Memory B cell (primary cell): Measurements from ENCODE around the gene ACBD3.

ENCODE experiments used
- ATAC-seq: fragments of 150-1000 bp; cut with Tn5 transposase; 2 replicates; pipeline ENCODE4 v1.10.0; 2021; ENCODE audit warnings: low read depth, mild to moderate bottlenecking, moderate library complexity
- DNase-seq, 2 donors: peaks; one replicate each; pipeline ENCODE4 v3.0.0; 2022; ENCODE audit warnings: low spot score in 2 of 2
- H3K27ac Mint-ChIP-seq: one replicate; pipeline ENCODE4 v1.8.0; 2022; ENCODE audit warnings: mild to moderate bottlenecking, moderate library complexity, mixed read lengths
- H3K27me3 Mint-ChIP-seq: one replicate; pipeline ENCODE4 v1.8.0; 2022; ENCODE audit warnings: mixed read lengths
- H3K36me3 Mint-ChIP-seq: one replicate; pipeline ENCODE4 v1.8.0; 2022; ENCODE audit warnings: mild to moderate bottlenecking, mixed read lengths
- H3K4me1 Mint-ChIP-seq: one replicate; pipeline ENCODE4 v1.8.0; 2022; ENCODE audit warnings: mixed read lengths
- H3K4me3 Mint-ChIP-seq: one replicate; pipeline ENCODE4 v1.8.0; 2022; ENCODE audit warnings: mild to moderate bottlenecking, moderate library complexity, mixed read lengths
- H3K9me3 Mint-ChIP-seq: one replicate; pipeline ENCODE4 v1.8.0; 2022; ENCODE audit warnings: mixed read lengths

ACBD3 gene

DNA sequence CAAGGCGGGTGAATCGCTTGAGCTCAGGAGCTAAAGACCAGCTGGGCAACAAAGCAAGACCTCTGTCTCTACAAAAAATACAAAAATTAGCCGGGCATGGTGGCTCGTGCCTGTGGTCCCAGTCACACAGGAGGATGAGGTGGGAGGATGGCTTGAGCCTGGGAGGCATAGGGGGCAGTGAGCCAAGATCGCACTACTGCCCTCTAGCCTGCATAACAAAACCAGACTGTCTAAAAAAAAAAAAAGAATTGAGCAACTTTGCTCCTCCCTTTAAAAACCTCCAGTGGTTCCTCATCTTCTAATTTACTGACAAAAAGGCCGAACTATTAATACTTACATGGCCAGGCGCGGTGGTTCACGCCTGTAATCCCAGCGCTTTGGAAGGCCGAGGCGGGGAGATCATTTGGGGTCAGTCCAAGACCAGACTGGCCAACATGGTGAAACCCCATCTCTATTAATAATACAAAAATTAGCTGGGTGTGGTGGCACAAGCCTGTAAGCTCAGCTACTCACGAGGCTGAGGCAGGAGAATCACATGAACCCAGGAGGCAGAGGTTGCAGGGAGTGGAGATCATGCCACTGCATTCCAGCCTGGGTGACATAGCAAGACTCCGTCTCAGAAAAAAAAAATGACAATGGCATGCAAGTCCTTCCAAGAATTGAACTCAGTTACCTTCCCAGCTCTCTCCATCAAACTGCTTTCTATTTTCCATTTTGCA is 4.4 kb downstream of the ACBD3 start:
- DNase-seq (peak; percentile 12 to 25), ATAC-seq (peak; percentile 46)
- peak overlapping the region; percentile 62 for H3K27ac Mint-ChIP-seq
- peaks cover 27% of the 10 kb centered on the region for H3K4me1 Mint-ChIP-seq
- peaks cover 16% of the 10 kb centered on the region for H3K36me3 Mint-ChIP-seq
- H3K4me3 Mint-ChIP-seq, result peak overlapping the region; percentile 72
- H3K27me3 Mint-ChIP-seq, result no peaks in the 10 kb centered on the region
- no peaks in the 10 kb centered on the region for H3K9me3 Mint-ChIP-seq

DNA sequence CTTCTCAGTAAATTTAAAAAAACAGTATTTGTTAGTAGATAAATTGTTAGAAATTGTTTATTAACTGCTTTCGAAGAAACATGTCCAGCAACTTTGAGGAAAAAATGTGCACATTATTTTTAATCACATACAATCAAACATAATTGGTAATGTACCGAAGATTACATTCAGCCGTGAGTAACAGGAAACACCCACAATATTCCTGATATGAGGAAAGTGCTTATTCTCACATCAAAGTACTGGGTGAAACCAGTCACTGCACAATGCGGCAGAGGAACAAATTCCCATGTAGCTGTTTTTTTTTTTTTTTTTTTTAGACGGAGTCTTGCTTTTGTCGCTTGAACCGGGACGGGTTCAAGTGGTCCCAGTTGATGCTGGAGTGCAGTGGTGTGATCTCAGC is 9.7 kb downstream of the ACBD3 start:
- Mint-ChIP-seq H3K9me3 (no peaks in the 10 kb centered on the region), H3K36me3 (peaks cover 16% of the 10 kb centered on the region), H3K27me3 (no peaks in the 10 kb centered on the region), H3K4me1 (peaks cover 25% of the 10 kb centered on the region), H3K4me3 (no peak overlapping the region), H3K27ac (peak overlapping the region; percentile 50)
- no peak for DNase-seq
- no peak for ATAC-seq

DNA sequence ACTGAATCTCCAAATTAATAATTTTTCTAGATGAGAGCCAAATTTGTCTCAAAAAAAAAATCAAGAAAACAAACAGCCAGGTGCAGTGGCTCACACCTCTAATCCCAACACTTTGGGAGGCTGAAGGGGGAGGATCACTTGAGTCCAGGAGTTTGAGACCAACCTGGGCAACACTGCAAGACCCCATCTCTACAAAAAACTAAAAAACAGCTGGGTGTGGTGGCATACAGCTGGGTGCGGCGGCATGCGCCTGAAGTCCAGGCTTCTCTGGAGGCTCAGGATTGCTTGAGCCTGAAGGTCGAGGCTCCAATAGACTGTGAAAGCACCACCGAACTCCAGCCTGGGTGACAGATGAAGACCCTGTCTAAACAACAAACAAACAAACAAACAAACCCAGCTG is 14.0 kb downstream of the ACBD3 start:
- Mint-ChIP-seq H3K9me3 (no peaks in the 10 kb centered on the region), H3K36me3 (peaks cover 12% of the 10 kb centered on the region), H3K27me3 (no peaks in the 10 kb centered on the region), H3K27ac (no peak overlapping the region), H3K4me3 (no peak overlapping the region), H3K4me1 (peaks cover 25% of the 10 kb centered on the region)
- DNase-seq (no peak), ATAC-seq (no peak)

DNA sequence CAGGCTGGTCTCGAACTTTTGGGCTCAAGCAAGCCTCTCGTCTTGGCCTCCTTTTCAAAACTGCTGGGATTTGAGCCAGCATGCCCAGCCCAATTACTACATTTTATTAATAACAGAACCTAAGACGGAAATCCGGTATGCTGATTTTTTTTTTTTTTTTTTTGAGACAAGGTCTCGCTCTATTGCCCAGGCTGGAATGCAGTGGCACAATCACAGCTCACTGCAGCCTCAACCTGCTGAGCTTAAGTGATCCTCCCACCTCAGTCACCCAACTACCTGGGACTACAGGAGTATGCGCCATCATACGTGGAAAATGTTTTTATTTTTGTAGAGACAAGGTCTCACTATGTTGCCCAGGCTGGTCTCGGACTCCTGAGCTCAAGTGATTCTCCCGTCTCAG is 20.2 kb downstream of the ACBD3 start:
- ATAC-seq (no peak), DNase-seq (no peak)
- H3K27ac Mint-ChIP-seq, result no peak overlapping the region
- H3K4me3 Mint-ChIP-seq, result no peak overlapping the region
- H3K4me1 Mint-ChIP-seq, result peaks cover 15% of the 10 kb centered on the region
- peaks cover 27% of the 10 kb centered on the region for H3K36me3 Mint-ChIP-seq
- H3K9me3 Mint-ChIP-seq, result no peaks in the 10 kb centered on the region
- H3K27me3 Mint-ChIP-seq, result no peaks in the 10 kb centered on the region

DNA sequence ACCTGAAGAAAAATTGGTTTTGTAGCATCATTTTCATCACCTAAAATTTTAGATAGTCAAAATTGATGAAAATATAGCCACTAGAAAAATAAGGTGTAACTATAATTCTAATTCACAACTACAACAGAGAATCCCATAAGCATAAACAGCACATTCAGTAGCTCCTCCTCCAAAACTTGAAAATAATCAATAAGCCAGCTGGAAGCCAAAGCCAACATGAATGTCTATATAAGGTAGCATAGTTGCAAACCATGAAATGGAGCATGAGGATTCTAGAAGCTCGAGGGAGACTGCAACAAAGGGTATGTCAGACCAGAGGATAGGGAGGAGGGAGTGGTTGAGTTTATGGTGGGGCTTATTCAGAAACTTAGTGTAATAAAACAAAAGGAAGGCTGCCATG is 22.4 kb downstream of the ACBD3 start:
- DNase-seq, result no peak
- no peaks in the 10 kb centered on the region for H3K27me3 Mint-ChIP-seq
- peaks cover 24% of the 10 kb centered on the region for H3K4me1 Mint-ChIP-seq
- peaks cover 39% of the 10 kb centered on the region for H3K36me3 Mint-ChIP-seq
- no peak for ATAC-seq
- no peaks in the 10 kb centered on the region for H3K9me3 Mint-ChIP-seq
- H3K4me3 Mint-ChIP-seq, result no peak overlapping the region
- H3K27ac Mint-ChIP-seq, result peak overlapping the region; percentile 75

DNA sequence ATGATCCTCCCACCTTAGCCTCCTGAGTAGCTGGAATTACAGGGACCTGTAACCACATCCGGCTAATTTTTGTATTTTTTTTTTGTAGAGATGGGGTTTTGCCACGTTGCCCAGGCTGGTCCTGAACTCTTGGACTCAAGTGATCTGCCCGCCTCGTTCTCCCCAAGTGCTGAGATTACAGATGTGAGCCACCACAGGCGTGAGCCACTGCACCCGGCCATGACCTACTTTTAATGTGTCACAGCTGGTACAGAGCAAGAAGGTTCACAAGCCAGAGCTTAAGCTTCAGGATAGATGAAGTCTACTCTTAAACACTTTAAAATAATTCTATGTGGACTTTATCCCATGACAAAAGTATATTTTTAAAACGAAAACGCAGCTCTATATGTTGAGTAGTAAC is 23.6 kb downstream of the ACBD3 start:
- H3K36me3 Mint-ChIP-seq, result peaks cover 43% of the 10 kb centered on the region
- peaks cover 25% of the 10 kb centered on the region for H3K4me1 Mint-ChIP-seq
- DNase-seq (no peak), ATAC-seq (no peak)
- peak overlapping the region; percentile 28 for H3K27ac Mint-ChIP-seq
- no peaks in the 10 kb centered on the region for H3K27me3 Mint-ChIP-seq
- H3K9me3 Mint-ChIP-seq, result no peaks in the 10 kb centered on the region
- no peak overlapping the region for H3K4me3 Mint-ChIP-seq

DNA sequence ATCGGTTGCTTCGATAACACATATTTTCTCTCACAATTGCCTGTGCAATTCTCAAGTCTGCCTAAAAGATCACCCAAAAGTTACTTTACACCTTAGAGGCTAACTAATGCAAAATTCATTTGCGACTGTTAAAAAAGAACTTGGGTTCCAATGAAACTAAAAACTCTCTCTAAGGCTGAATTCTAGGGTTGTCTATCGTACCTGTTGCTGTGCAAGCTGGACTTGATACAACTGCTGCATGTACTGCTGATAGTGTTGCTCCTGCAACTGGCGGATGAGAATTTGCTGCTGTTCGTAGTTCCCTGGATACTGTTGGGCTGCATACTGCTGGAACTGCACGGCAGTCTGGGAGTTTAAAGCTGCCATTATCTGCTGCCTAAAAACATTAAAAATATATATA is 27.6 kb downstream of the ACBD3 start:
- Mint-ChIP-seq H3K9me3 (no peaks in the 10 kb centered on the region), H3K4me3 (no peak overlapping the region), H3K4me1 (peaks cover 26% of the 10 kb centered on the region), H3K27ac (peak overlapping the region; percentile 14), H3K36me3 (peaks cover 40% of the 10 kb centered on the region), H3K27me3 (no peaks in the 10 kb centered on the region)
- ATAC-seq (no peak), DNase-seq (no peak)

DNA sequence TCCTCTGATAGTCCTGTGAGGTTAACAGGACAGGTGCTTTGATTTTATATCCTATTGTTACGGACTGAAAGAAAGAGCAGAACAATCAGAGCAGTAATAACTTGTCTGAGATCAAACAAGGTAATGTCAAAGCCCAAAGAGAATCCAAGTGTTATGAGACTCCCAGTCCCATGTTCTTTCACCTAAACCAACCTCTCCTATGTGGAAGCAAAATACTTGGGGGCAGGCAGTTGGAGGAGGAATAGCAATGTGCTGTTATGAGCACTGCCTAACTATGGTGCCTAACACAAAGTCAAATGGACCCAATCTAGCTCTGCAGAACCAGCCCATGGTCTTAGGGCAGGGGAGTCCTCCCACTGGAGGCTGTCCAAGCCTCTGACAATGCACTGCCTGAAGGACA is 28.1 kb downstream of the ACBD3 start:
- peak overlapping the region; percentile 14 for H3K27ac Mint-ChIP-seq
- no peaks in the 10 kb centered on the region for H3K9me3 Mint-ChIP-seq

DNA sequence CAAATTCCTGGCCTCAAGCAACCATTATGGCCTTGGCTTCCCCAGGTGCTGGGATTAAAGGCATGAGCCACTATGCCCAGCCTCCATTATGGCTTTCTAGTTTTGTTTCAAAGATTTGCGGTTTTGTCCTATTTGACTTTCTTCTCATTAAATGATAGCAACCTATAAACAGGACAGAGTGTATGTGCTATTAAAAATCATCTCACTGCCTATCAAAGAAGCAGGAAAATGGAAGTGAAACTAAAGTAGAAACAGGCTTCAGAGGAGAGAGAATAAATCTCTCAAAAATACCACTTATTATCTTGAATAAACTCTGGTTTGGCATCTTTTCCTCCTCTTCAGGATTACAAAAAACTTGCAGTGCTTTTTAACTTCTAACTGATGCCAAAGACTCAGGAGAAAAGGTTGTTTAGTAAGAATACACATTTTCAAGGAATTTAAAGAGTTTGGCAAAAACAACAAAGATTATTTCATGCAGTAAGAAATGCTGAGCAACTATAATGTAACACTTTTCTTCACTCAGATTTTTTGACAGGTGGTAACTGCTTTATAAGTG is 28.7 kb downstream of the ACBD3 start:
- ATAC-seq (peak; percentile 82), DNase-seq (no peak)
- no peaks in the 10 kb centered on the region for H3K9me3 Mint-ChIP-seq
- H3K4me3 Mint-ChIP-seq, result no peak overlapping the region
- H3K36me3 Mint-ChIP-seq, result peaks cover 42% of the 10 kb centered on the region
- H3K27ac Mint-ChIP-seq, result peak overlapping the region; percentile 78
- peaks cover 29% of the 10 kb centered on the region for H3K4me1 Mint-ChIP-seq
- no peaks in the 10 kb centered on the region for H3K27me3 Mint-ChIP-seq

More for the DNA sequence above, 28.1 kb downstream of the ACBD3 start:
- no peak for ATAC-seq
- H3K4me1 Mint-ChIP-seq, result peaks cover 27% of the 10 kb centered on the region
- H3K36me3 Mint-ChIP-seq, result peaks cover 39% of the 10 kb centered on the region
- H3K27me3 Mint-ChIP-seq, result no peaks in the 10 kb centered on the region
- no peak for DNase-seq
- no peak overlapping the region for H3K4me3 Mint-ChIP-seq

DNA sequence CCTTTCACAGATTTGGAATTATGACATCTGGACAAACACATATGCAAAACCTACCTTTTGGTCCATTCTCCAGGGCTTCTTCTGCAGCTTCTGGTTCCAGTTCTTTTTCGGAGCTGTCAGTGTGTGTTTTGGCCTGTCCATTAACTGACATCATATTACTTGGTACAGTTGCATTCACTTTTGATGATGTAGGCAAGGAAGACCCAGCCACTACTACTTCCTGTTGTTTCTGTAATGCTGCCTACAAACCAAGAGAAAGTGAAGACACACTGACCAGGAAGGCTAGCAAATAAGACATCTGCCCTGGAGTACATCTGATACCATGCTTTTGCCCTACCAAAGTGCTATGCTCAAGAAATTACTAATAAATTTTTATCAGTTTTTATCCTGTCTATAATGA is 31.9 kb downstream of the ACBD3 start:
- H3K27ac Mint-ChIP-seq, result peak overlapping the region; percentile 47
- no peak overlapping the region for H3K4me3 Mint-ChIP-seq
- peaks cover 18% of the 10 kb centered on the region for H3K4me1 Mint-ChIP-seq
- DNase-seq (no peak), ATAC-seq (no peak)
- H3K36me3 Mint-ChIP-seq, result peaks cover 30% of the 10 kb centered on the region
- no peaks in the 10 kb centered on the region for H3K27me3 Mint-ChIP-seq
- no peaks in the 10 kb centered on the region for H3K9me3 Mint-ChIP-seq

DNA sequence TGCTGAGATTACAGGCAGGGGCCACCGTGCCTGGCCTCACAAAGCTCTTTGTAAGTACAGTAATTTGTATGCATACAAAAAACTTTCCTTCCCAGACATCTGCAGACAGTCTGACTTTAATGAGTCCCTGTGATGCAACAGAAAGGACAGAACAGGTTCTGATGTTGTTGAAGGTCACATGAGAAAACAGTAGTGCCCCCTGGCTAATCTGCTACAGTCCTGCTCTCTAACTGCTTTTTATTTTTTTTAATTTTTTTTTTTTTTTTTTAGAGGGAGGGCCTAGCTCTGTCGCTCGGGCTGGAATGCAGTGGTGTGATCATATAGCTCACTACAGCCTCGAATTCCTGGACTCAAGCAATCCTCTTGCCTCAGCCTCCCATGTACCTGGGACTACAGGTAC is 36.7 kb downstream of the ACBD3 start:
- H3K36me3 Mint-ChIP-seq, result peaks cover 41% of the 10 kb centered on the region
- peaks cover 16% of the 10 kb centered on the region for H3K4me1 Mint-ChIP-seq
- H3K9me3 Mint-ChIP-seq, result no peaks in the 10 kb centered on the region
- H3K27ac Mint-ChIP-seq, result no peak overlapping the region
- H3K27me3 Mint-ChIP-seq, result no peaks in the 10 kb centered on the region
- no peak overlapping the region for H3K4me3 Mint-ChIP-seq
- ATAC-seq, result peak; percentile 76
- no peak for DNase-seq

DNA sequence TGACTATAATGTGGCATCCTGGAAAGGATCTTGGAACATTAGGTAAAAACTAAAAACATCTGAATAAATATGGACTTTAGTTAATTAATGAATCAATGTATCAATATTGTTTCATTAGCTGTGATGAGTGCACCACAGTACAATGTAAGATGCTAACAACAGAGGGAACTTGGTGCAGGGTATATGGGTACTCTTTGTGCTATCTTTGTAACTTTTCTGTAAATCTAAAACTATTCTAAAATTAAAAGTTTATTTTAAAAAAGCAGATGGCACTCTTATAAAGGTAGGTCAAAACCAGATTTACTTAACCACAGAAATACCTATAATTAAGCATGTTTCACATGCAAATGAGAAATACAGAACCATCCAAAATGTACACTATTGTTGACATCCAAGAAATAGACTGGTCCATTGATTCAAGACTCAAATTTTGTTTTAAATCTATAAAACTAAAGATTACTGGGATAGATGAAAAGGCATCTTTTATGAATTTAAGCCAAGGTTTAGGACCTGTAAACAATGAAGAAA is 38.4 kb downstream of the ACBD3 start:
- peaks cover 39% of the 10 kb centered on the region for H3K36me3 Mint-ChIP-seq
- H3K4me3 Mint-ChIP-seq, result peak overlapping the region; percentile 5
- peak overlapping the region; percentile 41 for H3K27ac Mint-ChIP-seq
- DNase-seq (no peak), ATAC-seq (peak; percentile 19)
- peaks cover 2% of the 10 kb centered on the region for H3K9me3 Mint-ChIP-seq
- H3K27me3 Mint-ChIP-seq, result no peaks in the 10 kb centered on the region
- H3K4me1 Mint-ChIP-seq, result peaks cover 9% of the 10 kb centered on the region

DNA sequence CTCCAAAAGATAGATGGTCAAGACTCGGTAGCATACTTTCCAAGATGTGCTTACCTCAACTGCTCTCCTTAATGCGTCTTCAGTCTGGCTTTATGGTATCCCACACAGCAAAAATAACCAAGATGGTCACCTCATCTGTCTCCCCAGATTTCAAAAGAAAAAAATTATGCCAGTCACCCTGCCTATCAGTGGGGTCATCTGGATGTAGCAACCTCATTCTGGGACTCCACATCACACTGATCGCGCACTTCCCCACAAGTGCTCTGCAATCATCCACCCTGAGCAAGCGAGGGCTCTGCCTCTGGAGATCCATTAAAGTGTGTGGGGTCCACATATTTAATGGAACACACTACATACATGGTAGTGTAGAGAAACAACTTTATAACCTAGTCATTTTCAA is 42.5 kb downstream of the ACBD3 start:
- H3K27ac Mint-ChIP-seq, result no peak overlapping the region
- DNase-seq, result no peak
- H3K27me3 Mint-ChIP-seq, result no peaks in the 10 kb centered on the region
- H3K9me3 Mint-ChIP-seq, result peaks cover 2% of the 10 kb centered on the region
- ATAC-seq, result no peak
- H3K4me1 Mint-ChIP-seq, result peaks cover 9% of the 10 kb centered on the region
- H3K4me3 Mint-ChIP-seq, result no peak overlapping the region
- H3K36me3 Mint-ChIP-seq, result peaks cover 33% of the 10 kb centered on the region

DNA sequence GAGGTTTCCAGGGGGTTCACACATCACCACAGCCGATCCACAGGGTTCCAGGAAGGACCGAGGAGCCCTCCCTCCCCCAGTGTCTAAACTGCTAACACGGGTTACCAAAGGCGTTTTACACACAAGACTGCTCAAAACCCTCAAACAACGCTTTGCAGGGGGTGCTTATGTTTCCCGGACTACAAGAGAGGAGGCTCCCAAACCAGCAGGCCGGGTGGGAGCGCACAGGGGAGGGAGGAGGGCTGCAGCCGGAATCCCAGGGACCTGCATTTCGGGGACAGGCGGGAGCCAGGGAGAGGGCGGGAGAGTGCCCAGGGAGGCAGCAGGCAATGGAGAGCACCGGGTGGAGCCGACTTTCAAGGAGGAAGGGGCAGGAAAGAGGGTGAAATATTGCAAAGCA is 50.8 kb downstream of the ACBD3 start:
- H3K36me3 Mint-ChIP-seq, result peaks cover 2% of the 10 kb centered on the region
- DNase-seq (no peak), ATAC-seq (no peak)
- peak overlapping the region; percentile 49 for H3K27ac Mint-ChIP-seq
- H3K4me3 Mint-ChIP-seq, result no peak overlapping the region
- H3K9me3 Mint-ChIP-seq, result no peaks in the 10 kb centered on the region
- no peaks in the 10 kb centered on the region for H3K27me3 Mint-ChIP-seq
- H3K4me1 Mint-ChIP-seq, result peaks cover 35% of the 10 kb centered on the region
